ENCODE results near the gene METTL3.

METTL3 gene

GRCh38 chr14:21525962-21526671 lies 15.0 kb upstream of the METTL3 start, which contains the start of gene SALL2:
SALL2 (minus strand) TSS chr14:21526346; CDS start chr14:21526127, 219 bp downstream.
- peak; percentile 95 for DNase-seq

GRCh38 chr14:21525571-21525961 lies 14.4 kb upstream of the METTL3 start:
- DNase-seq = peak; percentile 50

GRCh38 chr14:21524575-21525490 lies 13.7 kb upstream of the METTL3 start:
- DNase-seq = no peak

GRCh38 chr14:21523203-21523602 lies 12.1 kb upstream of the METTL3 start:
- DNase-seq = no peak

GRCh38 chr14:21521501-21521900 lies 10.4 kb upstream of the METTL3 start:
- no peak for DNase-seq

- DNase-seq = no peak
These were observed 9.6 kb upstream of the METTL3 start for GRCh38 chr14:21520767-21521166.

GRCh38 chr14:21518725-21519124 lies 7.6 kb upstream of the METTL3 start:
- no peak for DNase-seq

- DNase-seq = no peak
These were observed 3.2 kb upstream of the METTL3 start for GRCh38 chr14:21514341-21514740.

- no peak for DNase-seq
These were observed 1.6 kb downstream of the METTL3 start for GRCh38 chr14:21509432-21510143.

GRCh38 chr14:21506557-21506956 lies 4.6 kb downstream of the METTL3 start:
- DNase-seq = no peak

- no peak for DNase-seq
These were observed 6.1 kb downstream of the METTL3 start for GRCh38 chr14:21505012-21505553.

GRCh38 chr14:21503376-21503775 lies 7.8 kb downstream of the METTL3 start:
- DNase-seq = no peak

- no peak for DNase-seq
These were observed 9.6 kb downstream of the METTL3 start for GRCh38 chr14:21501568-21501967.

GRCh38 chr14:21498540-21499526 lies 12.3 kb downstream of the METTL3 start:
- DNase-seq = peak; percentile 70

GRCh38 chr14:21496453-21496852 lies 14.7 kb downstream of the METTL3 start:
- DNase-seq = no peak

- DNase-seq = no peak
These were observed 16.0 kb downstream of the METTL3 start for GRCh38 chr14:21494902-21495762.

GRCh38 chr14:21486640-21487087 lies 24.5 kb downstream of the METTL3 start:
- no peak for DNase-seq

- peak; percentile 97 for DNase-seq
These were observed 34.0 kb downstream of the METTL3 start, which contains the start of the genes RAB2B and TOX4 for GRCh38 chr14:21476925-21477681. RAB2B (minus strand) TSS chr14:21476959; CDS start chr14:21476872, 87 bp downstream. TOX4 (plus strand) TSS chr14:21477195; CDS start chr14:21477279, 84 bp downstream.

GRCh38 chr14:21476523-21476924 lies 34.6 kb downstream of the METTL3 start:
- peak; percentile 57 for DNase-seq

All from COR-L47 (cell line).